ENCODE results near the gene PACRG.

PACRG gene

DNA sequence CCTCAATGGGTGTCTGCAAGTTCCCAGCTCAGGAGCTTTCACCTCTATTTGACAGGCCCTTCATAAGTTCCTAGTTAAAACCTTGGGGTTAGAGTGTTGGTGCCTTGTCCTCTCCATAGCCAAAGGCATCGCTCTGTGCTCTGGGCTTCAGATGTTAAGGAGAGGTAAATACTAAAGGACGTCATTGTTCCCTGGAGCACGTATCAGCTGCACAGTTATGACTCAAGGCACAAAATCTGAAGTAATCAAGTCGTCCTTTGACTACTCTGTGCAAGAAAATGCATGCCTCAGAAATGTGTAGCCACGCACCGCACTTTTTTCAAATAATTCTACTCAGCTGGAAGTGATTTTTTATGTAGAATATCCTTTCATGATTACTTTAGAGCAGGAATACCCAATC lies 446.0 kb downstream of the PACRG start:
- Histone ChIP-seq H3K9ac (no peak overlapping the region), H3K4me1 (no peaks in the 10 kb centered on the region), H3K27ac (no peak overlapping the region), H3K36me3 (no peaks in the 10 kb centered on the region), H4K20me1 (no peaks in the 10 kb centered on the region), H3K9me3 (replicated peaks in 1 of 11) (peaks cover 0 to 8% (median 0%) of the 10 kb centered on the region in 11 experiments; a peak in 1 of 22 replicates), H3K4me3 (no peak overlapping the region), H3K27me3 (no peaks in the 10 kb centered on the region), H3K4me2 (no peak overlapping the region)
- no peak for TF ChIP-seq Cebpa-rat (IDR thresholded peaks at IDR 0.05)

DNA sequence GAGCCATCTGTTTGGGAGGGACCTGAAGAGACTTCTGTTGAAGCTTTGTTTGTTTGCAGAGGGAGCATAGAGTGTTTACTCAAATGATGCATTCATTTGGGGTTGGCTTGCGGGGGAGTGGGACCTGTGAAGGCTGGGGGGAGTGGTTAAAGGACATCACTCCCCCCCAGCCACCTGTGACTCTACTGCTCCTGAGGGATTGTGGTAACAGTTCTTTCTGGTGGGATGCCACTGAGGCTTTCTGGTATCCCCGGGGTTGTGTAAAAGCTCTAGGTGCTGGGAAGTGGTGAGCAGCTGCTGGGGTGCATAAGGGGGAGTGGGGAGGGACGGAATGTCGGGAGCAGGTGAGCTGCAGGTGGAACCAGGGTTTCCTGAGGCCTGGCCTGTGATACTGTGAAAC lies 447.5 kb downstream of the PACRG start:
- H3K27me3 ChIP-seq, result no peaks in the 10 kb centered on the region
- no peak overlapping the region for H3K4me2 ChIP-seq
- no peak overlapping the region for H3K4me3 ChIP-seq
- no peak overlapping the region for H3K27ac ChIP-seq
- H3K36me3 ChIP-seq, result no peaks in the 10 kb centered on the region
- H4K20me1 ChIP-seq, result no peaks in the 10 kb centered on the region
- H3K4me1 ChIP-seq, result no peaks in the 10 kb centered on the region
- H3K9ac ChIP-seq, result no peak overlapping the region
- no peak for TF ChIP-seq Cebpa-rat (IDR thresholded peaks at IDR 0.05)
- 0 out of 22 replicates have a peak, but pooled peaks cover 0 to 3% (median 0%) of the 10 kb centered on the region in 11 experiments for H3K9me3 ChIP-seq (replicated peaks in 1 of 11)

DNA sequence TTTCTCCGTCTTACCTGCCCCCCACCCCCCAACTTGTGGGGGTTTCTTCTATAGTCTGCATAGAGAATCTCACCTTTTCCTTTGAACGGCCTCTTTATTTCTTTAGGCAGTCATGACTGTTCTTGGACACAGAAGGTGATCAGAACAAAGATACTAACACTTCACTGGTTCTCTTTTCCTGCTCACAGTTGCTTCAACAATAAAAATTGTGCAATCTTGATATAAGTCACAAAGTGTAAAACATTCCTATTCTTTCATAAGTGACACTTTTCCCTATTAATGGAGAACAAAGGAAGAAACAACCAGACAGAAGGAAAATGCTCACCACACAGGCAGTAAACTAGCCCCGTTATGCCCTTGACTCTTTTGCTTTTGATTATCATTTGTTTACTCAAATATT lies 448.3 kb downstream of the PACRG start:
- no peak overlapping the region for H3K9ac ChIP-seq
- H3K4me2 ChIP-seq, result no peak overlapping the region
- H4K20me1 ChIP-seq, result no peaks in the 10 kb centered on the region
- TF ChIP-seq Cebpa-rat (IDR thresholded peaks at IDR 0.05), result no peak
- no peaks in the 10 kb centered on the region for H3K27me3 ChIP-seq
- no peak overlapping the region for H3K4me3 ChIP-seq
- H3K27ac ChIP-seq, result no peak overlapping the region
- no peaks in the 10 kb centered on the region for H3K4me1 ChIP-seq
- no peaks in the 10 kb centered on the region for H3K36me3 ChIP-seq
- no peaks in the 10 kb centered on the region for H3K9me3 ChIP-seq (replicated peaks in 1 of 11)

DNA sequence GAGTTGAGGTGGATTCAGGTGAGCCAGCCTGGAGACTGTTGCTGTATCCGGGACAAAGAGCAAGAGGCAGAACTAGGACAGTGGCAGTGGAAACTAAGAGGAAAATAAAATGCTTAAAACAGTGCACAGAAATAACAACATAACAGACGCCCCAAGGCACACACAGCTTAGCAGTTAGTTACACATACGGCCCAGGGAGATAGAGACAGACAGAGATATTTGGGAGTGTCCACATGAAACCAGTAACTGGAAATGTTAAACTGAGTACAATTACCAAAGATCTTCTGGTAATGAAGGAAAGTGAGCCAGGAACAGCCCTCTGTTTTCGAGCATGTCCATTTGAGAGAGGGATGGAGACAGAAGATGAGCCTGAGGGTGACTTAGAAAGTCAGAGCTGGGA lies 449.2 kb downstream of the PACRG start:
- Histone ChIP-seq H3K27ac (no peak overlapping the region), H3K9ac (no peak overlapping the region)

DNA sequence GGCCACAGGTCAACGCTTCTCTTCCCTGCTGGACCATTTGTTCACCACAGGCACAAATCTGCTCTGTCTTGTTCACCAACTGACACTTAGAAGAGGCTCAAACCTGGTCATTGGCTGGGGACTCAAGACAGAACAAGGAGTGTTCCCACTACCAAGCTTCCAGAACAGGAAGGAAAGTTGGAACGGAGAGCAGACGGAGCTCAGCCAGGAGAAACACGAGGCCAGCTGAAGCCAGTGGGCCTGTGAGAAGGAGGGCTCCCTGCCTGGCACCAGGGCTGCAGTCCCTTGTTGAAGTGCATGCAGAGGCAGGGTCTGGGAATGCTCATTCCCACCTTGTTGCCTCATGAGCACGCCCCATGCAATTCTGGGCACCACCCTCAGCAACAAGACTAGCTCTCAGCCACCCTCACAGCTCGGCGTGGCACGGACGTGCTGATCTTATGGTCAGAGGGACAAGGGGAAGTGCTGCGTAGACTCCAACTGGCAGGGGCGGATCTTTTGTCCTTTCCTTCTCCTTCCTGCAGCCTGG lies 450.2 kb downstream of the PACRG start:
- Histone ChIP-seq H3K4me2 (no peak overlapping the region), H3K4me3 (no peak overlapping the region)
- TF ChIP-seq Cebpa-rat (IDR thresholded peaks at IDR 0.05), result no peak

More for the DNA sequence above, 449.2 kb downstream of the PACRG start:
- Histone ChIP-seq H3K4me1 (no peaks in the 10 kb centered on the region), H3K4me3 (no peak overlapping the region), H3K27me3 (no peaks in the 10 kb centered on the region), H4K20me1 (no peaks in the 10 kb centered on the region), H3K9me3 (replicated peaks in 1 of 11) (no peaks in the 10 kb centered on the region), H3K36me3 (no peaks in the 10 kb centered on the region), H3K4me2 (no peak overlapping the region)
- TF ChIP-seq Cebpa-rat (IDR thresholded peaks at IDR 0.05), result no peak

DNA sequence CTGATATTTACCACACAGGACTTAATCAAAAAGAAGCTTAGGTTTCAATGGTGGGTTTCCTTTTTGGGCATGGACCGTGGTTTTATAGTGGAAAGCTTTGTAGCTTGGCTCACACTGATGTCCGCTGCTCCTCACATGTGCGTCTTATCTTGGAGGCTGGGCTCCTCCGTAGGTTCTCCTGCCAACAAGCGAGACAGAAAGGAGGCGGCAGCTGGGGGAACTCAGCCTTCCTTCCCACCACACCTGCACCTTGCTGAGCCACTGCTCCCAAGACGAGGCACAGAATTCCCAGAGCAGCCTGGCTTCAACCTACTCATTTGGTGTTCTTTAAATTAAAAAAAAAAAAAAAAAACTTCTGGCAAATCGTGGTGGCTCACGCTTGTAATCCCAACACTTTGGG lies 451.3 kb downstream of the PACRG start:
- Histone ChIP-seq H3K27me3 (no peaks in the 10 kb centered on the region), H3K4me3 (no peak overlapping the region), H3K4me2 (no peak overlapping the region), H3K4me1 (peaks cover 0 to 10% (median 0%) of the 10 kb centered on the region in 10 experiments; a peak in 1 of 20 replicates), H3K36me3 (no peaks in the 10 kb centered on the region), H3K9ac (no peak overlapping the region), H3K27ac (no peak overlapping the region), H4K20me1 (no peaks in the 10 kb centered on the region), H3K9me3 (replicated peaks in 1 of 11) (no peaks in the 10 kb centered on the region)
- no peak for TF ChIP-seq Cebpa-rat (IDR thresholded peaks at IDR 0.05)

More for the DNA sequence above, 450.2 kb downstream of the PACRG start:
- H3K27me3 ChIP-seq, result no peaks in the 10 kb centered on the region
- no peaks in the 10 kb centered on the region for H3K9me3 ChIP-seq (replicated peaks in 1 of 11)
- no peaks in the 10 kb centered on the region for H4K20me1 ChIP-seq
- no peak overlapping the region for H3K9ac ChIP-seq
- 0 out of 20 replicates have a peak, but pooled peaks cover 0 to 4% (median 0%) of the 10 kb centered on the region in 10 experiments for H3K4me1 ChIP-seq
- no peaks in the 10 kb centered on the region for H3K36me3 ChIP-seq
- H3K27ac ChIP-seq, result no peak overlapping the region

DNA sequence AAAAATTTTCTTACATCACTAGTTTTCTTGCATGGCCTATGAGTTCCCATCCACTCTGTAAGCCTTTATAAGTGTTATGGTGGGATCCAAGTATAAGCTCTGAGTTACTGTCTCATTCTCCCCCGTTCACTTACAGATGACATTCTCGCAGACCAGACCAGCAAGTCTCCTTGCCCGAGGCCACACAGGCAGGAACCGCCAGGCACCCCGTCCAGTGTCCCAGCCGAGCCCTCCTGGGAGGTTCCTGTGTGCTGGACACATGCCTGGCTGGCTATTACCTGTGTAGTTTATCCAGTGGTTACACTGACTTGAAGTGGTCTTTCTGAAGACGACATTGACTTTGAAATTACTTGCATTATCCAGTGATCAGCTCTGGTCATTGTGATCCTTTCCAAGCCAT lies 451.9 kb downstream of the PACRG start:
- Histone ChIP-seq H3K4me2 (no peak overlapping the region), H4K20me1 (no peaks in the 10 kb centered on the region), H3K36me3 (no peaks in the 10 kb centered on the region), H3K4me3 (no peak overlapping the region), H3K27ac (no peak overlapping the region), H3K27me3 (no peaks in the 10 kb centered on the region), H3K9me3 (replicated peaks in 1 of 11) (no peaks in the 10 kb centered on the region), H3K9ac (no peak overlapping the region), H3K4me1 (peaks cover 0 to 10% (median 0%) of the 10 kb centered on the region in 10 experiments; a peak in 1 of 20 replicates)
- TF ChIP-seq Cebpa-rat (IDR thresholded peaks at IDR 0.05), result no peak

DNA sequence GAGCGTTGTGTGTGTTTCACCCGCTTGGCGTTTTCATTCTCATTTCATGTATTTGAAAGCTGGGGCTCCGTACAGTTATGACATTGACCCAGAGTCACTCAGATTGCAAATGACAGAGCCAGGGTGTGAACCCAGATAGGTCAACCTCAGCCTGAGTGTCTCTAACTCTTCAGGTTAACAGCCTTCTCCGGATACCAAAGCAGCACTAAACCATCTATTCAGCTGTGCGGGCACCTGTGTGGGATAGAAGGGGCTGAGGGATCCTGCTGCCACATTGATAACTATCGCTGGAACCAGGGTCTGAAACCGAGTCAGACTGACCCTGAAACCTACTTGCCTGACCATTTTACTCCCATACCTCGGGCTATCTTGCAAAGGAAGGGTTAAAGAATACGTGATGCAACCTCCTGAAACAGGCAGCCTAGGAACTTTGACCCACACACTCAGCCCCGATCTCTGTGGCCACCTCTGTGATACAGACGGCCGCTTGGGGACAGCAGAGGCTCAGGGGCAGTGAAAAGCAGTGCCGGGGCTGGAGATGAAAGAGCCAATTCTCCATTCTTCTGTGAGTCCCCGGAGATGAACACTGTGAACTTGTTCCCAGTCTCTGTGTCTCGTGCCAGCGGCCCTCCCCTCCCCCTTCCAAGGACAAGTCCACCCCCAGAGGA lies 453.2 kb downstream of the PACRG start:
- Histone ChIP-seq H3K9me3 (replicated peaks in 1 of 11) (no peaks in the 10 kb centered on the region), H3K9ac (no peak overlapping the region), H3K36me3 (no peaks in the 10 kb centered on the region), H3K27ac (no peak overlapping the region), H4K20me1 (no peaks in the 10 kb centered on the region), H3K4me2 (no peak overlapping the region), H3K4me3 (no peak overlapping the region), H3K4me1 (peaks cover 0 to 10% (median 0%) of the 10 kb centered on the region in 10 experiments; a peak in 1 of 20 replicates), H3K27me3 (no peaks in the 10 kb centered on the region)
- TF ChIP-seq Cebpa-rat (IDR thresholded peaks at IDR 0.05), result no peak

DNA sequence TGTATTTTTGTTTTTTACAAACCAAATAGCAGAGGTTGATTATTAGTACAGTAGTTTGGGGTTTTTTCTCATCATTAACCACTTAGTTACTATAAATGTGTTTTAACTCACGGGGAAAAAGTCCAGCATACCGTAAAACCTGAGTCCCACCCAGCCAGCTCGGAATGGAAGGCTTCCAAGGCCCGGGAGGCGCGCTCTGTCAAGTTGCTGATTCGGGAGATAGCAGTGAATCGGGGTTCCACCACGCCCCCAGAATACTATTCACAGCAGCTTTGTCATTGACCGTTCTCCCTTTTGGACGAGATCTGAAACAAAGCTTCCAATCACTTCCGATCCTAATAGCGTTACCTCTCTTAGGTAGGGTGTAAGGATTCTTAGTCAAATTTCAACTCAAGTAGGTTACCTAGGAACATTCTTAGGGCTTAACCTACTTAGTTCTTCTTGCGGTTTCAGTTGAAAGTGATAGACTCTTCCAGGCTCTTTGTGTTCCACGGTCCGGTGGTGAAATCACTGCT lies 453.9 kb downstream of the PACRG start:
- Histone ChIP-seq H3K4me3 (no peak overlapping the region), H3K27ac (no peak overlapping the region), H3K36me3 (no peaks in the 10 kb centered on the region), H3K4me1 (peaks cover 0 to 10% (median 0%) of the 10 kb centered on the region in 10 experiments; a peak in 1 of 20 replicates), H3K27me3 (no peaks in the 10 kb centered on the region), H3K4me2 (no peak overlapping the region), H4K20me1 (no peaks in the 10 kb centered on the region), H3K9me3 (replicated peaks in 1 of 11) (peaks cover 0 to under 1% (median 0%) of the 10 kb centered on the region in 11 experiments; a peak in 3 of 22 replicates), H3K9ac (no peak overlapping the region)
- TF ChIP-seq Cebpa-rat (IDR thresholded peaks at IDR 0.05), result no peak

All from BLaER1 treated with 17β-estradiol and CSF1 and Interleukin-3, amounts not matched to agents 10 nM and 100 nM (cell line).